GM19035 (cell line): ENCODE measurements around the gene PELO.

Source experiments
- ATAC-seq: cut with Tn5 transposase; IDR thresholded peaks from one replicate; pipeline ENCODE4 v1.9.1; 2021; ENCODE audit not compliant: unreplicated experiment

The PELO gene

GRCh38 chr5:52771343-52772039 is 16.2 kb upstream of the PELO start:
- peak; percentile 97 for ATAC-seq

- ATAC-seq = no peak
Observed at GRCh38 chr5:52772668-52773067, 15.0 kb upstream of the PELO start.

GRCh38 chr5:52773342-52773741 is 14.4 kb upstream of the PELO start:
- no peak for ATAC-seq

GRCh38 chr5:52774005-52774410 is 13.7 kb upstream of the PELO start:
- ATAC-seq = no peak

- ATAC-seq = no peak
Observed at GRCh38 chr5:52776116-52776515, 11.6 kb upstream of the PELO start.

GRCh38 chr5:52777186-52777585 is 10.5 kb upstream of the PELO start:
- no peak for ATAC-seq

GRCh38 chr5:52778781-52779180 is 8.9 kb upstream of the PELO start:
- no peak for ATAC-seq

GRCh38 chr5:52779213-52779612 is 8.5 kb upstream of the PELO start:
- no peak for ATAC-seq

- no peak for ATAC-seq
Observed at GRCh38 chr5:52783226-52783959, 4.3 kb upstream of the PELO start.

- no peak for ATAC-seq
Observed at GRCh38 chr5:52784737-52785136, 3.0 kb upstream of the PELO start.

- no peak for ATAC-seq
Observed at GRCh38 chr5:52786391-52786790, 1.3 kb upstream of the PELO start.

- peak; percentile 36 for ATAC-seq
Observed at GRCh38 chr5:52786949-52787599, 642 bp upstream of the PELO start.

GRCh38 chr5:52788505-52788821 is 747 bp downstream of the PELO start:
- ATAC-seq = no peak

GRCh38 chr5:52789378-52789777 is 1.7 kb downstream of the PELO start:
- no peak for ATAC-seq

GRCh38 chr5:52789851-52790250 is 2.1 kb downstream of the PELO start:
- ATAC-seq = no peak

- ATAC-seq = no peak
Observed at GRCh38 chr5:52791366-52791765, 3.6 kb downstream of the PELO start.

- no peak for ATAC-seq
Observed at GRCh38 chr5:52794519-52794918, 6.8 kb downstream of the PELO start.

GRCh38 chr5:52796031-52796430 is 8.3 kb downstream of the PELO start:
- ATAC-seq = no peak

GRCh38 chr5:52796516-52797103 is 8.9 kb downstream of the PELO start:
- no peak for ATAC-seq

GRCh38 chr5:52798938-52799337 is 11.2 kb downstream of the PELO start:
- ATAC-seq = no peak

- ATAC-seq = peak; percentile 32
Observed at GRCh38 chr5:52799358-52799982, 11.8 kb downstream of the PELO start.
